ENCODE data around the gene SERPINB5. TPM values are rescaled to one million over a fixed set of nuclear protein-coding genes. Genes with fewer than 3 reads are reported as not detected.

SERPINB5 gene
- total RNA-seq, 1 donor from 2014 or later: not detected

- intact Hi-C loops (cut with DNase I): no loop called here
Measured at GRCh38 chr18:63514326-63514725, 37.6 kb downstream of the SERPINB5 start.

GRCh38 chr18:63514888-63515678 lies 38.3 kb downstream of the SERPINB5 start:
- Histone ChIP-seq H3K9me3 (no peaks in the 10 kb centered on the region), H3K36me3 (no peaks in the 10 kb centered on the region), H3K27me3 (ENCODE audit: low read depth) (no peaks in the 10 kb centered on the region), H3K4me3 (no peak overlapping the region), H3K27ac (no peak overlapping the region), H3K4me1 (no peaks in the 10 kb centered on the region)
- no peak for ATAC-seq
- intact Hi-C loops (cut with DNase I): no loop called here
- TF ChIP-seq CTCF (IDR thresholded peaks at IDR 0.05): no peak
- no peak for DNase-seq

More at GRCh38 chr18:63514326-63514725, 37.6 kb downstream of the SERPINB5 start:
- Histone ChIP-seq H3K4me1 (no peaks in the 10 kb centered on the region), H3K36me3 (no peaks in the 10 kb centered on the region), H3K27ac (no peak overlapping the region), H3K27me3 (ENCODE audit: low read depth) (no peaks in the 10 kb centered on the region), H3K4me3 (no peak overlapping the region), H3K9me3 (no peaks in the 10 kb centered on the region)
- DNase-seq: no peak
- no peak for TF ChIP-seq CTCF (IDR thresholded peaks at IDR 0.05)
- ATAC-seq: no peak

GRCh38 chr18:63515801-63516200 lies 39.0 kb downstream of the SERPINB5 start:
- TF ChIP-seq CTCF (IDR thresholded peaks at IDR 0.05): no peak
- Histone ChIP-seq H3K27me3 (ENCODE audit: low read depth) (no peaks in the 10 kb centered on the region), H3K27ac (no peak overlapping the region), H3K36me3 (no peaks in the 10 kb centered on the region), H3K9me3 (no peaks in the 10 kb centered on the region), H3K4me3 (no peak overlapping the region), H3K4me1 (no peaks in the 10 kb centered on the region)
- ATAC-seq (no peak), DNase-seq (no peak)
- intact Hi-C loops (cut with DNase I): no loop called here

GRCh38 chr18:63518178-63519012 lies 41.6 kb downstream of the SERPINB5 start:
- Histone ChIP-seq H3K27me3 (ENCODE audit: low read depth) (no peaks in the 10 kb centered on the region), H3K9me3 (no peaks in the 10 kb centered on the region), H3K4me1 (no peaks in the 10 kb centered on the region), H3K36me3 (no peaks in the 10 kb centered on the region), H3K4me3 (no peak overlapping the region), H3K27ac (no peak overlapping the region)
- ATAC-seq (peak; percentile 90), DNase-seq (no peak)
- intact Hi-C loops (cut with DNase I): no loop called here
- TF ChIP-seq CTCF (IDR thresholded peaks at IDR 0.05): peak; percentile 81

- H3K36me3 ChIP-seq: no peaks in the 10 kb centered on the region
- intact Hi-C loops (cut with DNase I): loop anchor here (10.0 kb wide), 1 partner anchor 55 kb away; no protein-coding TSS in a partner anchor
Measured at GRCh38 chr18:63520053-63520685, 43.4 kb downstream of the SERPINB5 start.

More at GRCh38 chr18:63520053-63520685, 43.4 kb downstream of the SERPINB5 start:
- Histone ChIP-seq H3K9me3 (no peaks in the 10 kb centered on the region), H3K4me3 (no peak overlapping the region), H3K27me3 (ENCODE audit: low read depth) (no peaks in the 10 kb centered on the region), H3K4me1 (no peaks in the 10 kb centered on the region), H3K27ac (no peak overlapping the region)
- no peak for TF ChIP-seq CTCF (IDR thresholded peaks at IDR 0.05)
- DNase-seq (no peak), ATAC-seq (no peak)
